ENCODE results near the gene PRKCD.

Gene PRKCD

DNA sequence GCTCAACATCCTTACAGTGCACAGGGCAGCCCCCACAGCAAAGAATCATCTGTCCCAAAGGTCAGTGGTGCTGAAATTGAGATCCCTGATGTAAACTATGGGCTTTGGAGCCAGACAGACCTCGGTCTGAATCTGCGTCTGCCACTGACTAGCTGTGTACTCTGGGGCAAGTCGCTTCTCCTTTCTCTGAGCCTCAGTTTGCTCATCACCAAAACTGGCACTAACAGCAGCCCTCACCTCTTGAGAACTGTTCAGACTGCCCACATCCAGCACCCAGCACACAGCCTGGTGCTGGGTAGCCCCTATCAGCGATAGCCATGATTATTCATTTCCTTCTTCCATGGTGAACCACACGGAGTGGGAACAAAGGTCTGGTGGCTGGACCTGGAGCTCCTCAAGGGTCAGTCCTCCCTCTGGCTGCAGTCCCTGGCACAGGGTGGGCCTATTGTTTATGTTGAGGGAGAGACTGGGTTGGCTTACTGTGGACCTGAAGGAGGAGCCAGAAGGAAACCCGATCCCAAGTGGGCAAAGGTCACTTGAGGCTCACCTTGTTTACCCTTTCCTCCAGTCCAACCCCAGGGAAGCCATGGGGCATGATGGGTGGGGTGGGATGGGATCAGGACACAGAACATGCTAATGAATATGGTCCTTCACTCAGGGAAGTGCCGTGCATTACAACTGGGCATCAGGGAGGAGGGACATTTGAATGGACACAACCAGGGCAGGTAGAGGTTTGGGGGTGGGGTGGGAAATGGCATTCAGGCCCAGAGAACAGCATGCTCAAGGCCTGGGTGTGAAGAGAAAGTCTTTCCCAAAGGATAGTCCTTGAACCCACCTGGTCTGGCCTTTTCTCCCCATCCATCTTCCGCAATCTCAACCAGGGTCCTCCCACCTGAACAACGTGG is 1.6 kb upstream of the PRKCD start:
- H3K27ac ChIP-seq, result peak overlapping the region; percentile 80
- H3K4me3 ChIP-seq (ENCODE audit: low read depth, low read length), result no peak overlapping the region
- no peak for TF ChIP-seq CTCF (IDR thresholded peaks at IDR 0.05)
- no peak overlapping the region for H3K9ac ChIP-seq
- peak overlapping the region; percentile 68 for H2AFZ ChIP-seq
- H3K27me3 ChIP-seq (ENCODE audit: control insufficient read depth, insufficient read depth, low read length), result no peaks in the 10 kb centered on the region
- no peaks in the 10 kb centered on the region for H3K79me2 ChIP-seq
- H3K4me1 ChIP-seq, result peaks cover 43% of the 10 kb centered on the region
- H3K4me2 ChIP-seq (ENCODE audit: low read length), result peak overlapping the region; percentile 18
- no peaks in the 10 kb centered on the region for H3K9me3 ChIP-seq (ENCODE audit: control insufficient read depth, low read length)
- no peaks in the 10 kb centered on the region for H3K36me3 ChIP-seq (ENCODE audit: control insufficient read depth, insufficient read depth, low read length)

DNA sequence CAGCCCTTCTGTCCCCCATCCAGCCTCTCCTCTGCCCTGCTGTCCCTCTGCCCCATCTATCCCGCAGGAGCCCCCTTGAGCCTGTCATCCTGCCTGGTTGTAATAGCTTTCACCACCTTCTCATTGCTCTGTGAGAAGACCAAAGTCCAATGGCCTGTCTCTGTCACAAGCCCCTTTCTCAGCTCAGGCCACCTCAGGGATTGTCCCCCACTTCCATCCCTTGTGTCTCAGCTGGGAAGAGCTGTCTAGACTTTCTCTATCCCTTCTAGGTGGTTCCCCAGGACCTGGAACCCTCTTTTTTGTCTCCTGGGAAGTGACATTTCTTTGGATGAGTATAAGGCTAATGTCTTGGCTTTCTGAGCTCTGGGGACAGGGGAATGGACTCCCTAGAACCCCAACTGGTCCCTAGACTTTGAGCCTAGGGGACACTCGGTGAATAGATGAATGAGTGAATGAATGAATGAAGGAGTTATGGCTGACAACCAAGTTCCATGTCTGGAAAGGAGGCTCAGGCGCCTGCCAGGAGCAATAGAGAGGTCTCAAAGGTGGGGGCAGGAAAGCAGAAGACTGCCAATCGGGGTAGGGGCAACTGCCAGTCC is 849 bp upstream of the PRKCD start:
- H3K4me3 ChIP-seq (ENCODE audit: low read depth, low read length), result peak overlapping the region; percentile 62
- peak overlapping the region; percentile 80 for H2AFZ ChIP-seq
- no peak overlapping the region for H3K9ac ChIP-seq
- no peaks in the 10 kb centered on the region for H3K27me3 ChIP-seq (ENCODE audit: control insufficient read depth, insufficient read depth, low read length)
- no peaks in the 10 kb centered on the region for H3K9me3 ChIP-seq (ENCODE audit: control insufficient read depth, low read length)
- peaks cover 36% of the 10 kb centered on the region for H3K4me1 ChIP-seq
- H3K36me3 ChIP-seq (ENCODE audit: control insufficient read depth, insufficient read depth, low read length), result no peaks in the 10 kb centered on the region
- peak overlapping the region; percentile 80 for H3K27ac ChIP-seq
- no peaks in the 10 kb centered on the region for H3K79me2 ChIP-seq
- H3K4me2 ChIP-seq (ENCODE audit: low read length), result peak overlapping the region; percentile 81
- TF ChIP-seq CTCF (IDR thresholded peaks at IDR 0.05), result no peak

DNA sequence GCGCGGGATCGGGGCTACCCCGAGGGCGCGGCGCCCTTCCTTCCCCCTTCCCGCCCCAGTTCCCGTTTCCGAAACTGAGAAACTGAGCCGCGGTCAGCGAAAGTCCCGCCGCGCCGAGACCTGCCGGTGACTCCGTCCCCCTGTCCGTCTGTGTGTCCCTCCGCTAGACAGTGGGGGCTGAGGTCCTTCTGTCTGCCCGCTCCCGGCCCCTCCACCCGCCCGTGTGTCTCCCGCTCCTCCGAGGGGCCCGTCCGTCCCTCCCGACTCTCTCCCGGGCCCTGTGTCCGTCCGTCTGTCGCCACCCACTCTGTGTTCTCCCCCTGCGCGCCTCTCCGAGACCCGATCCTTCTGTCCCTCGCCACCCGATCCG is 426 bp downstream of the PRKCD start:
- Histone ChIP-seq H3K27me3 (ENCODE audit: control insufficient read depth, insufficient read depth, low read length) (no peaks in the 10 kb centered on the region), H3K27ac (peak overlapping the region; percentile 72), H3K9ac (peak overlapping the region; percentile 33), H3K9me3 (ENCODE audit: control insufficient read depth, low read length) (no peaks in the 10 kb centered on the region), H3K36me3 (ENCODE audit: control insufficient read depth, insufficient read depth, low read length) (no peaks in the 10 kb centered on the region), H3K4me1 (peaks cover 27% of the 10 kb centered on the region), H3K4me3 (ENCODE audit: low read depth, low read length) (peak overlapping the region; percentile 58), H3K79me2 (no peaks in the 10 kb centered on the region), H2AFZ (peak overlapping the region; percentile 75), H3K4me2 (ENCODE audit: low read length) (peak overlapping the region; percentile 84)
- TF ChIP-seq CTCF (IDR thresholded peaks at IDR 0.05), result no peak

GRCh38 chr3:53161820-53162671 is 1.0 kb downstream of the PRKCD start:
- H3K9me3 ChIP-seq (ENCODE audit: control insufficient read depth, low read length), result no peaks in the 10 kb centered on the region
- no peak overlapping the region for H3K9ac ChIP-seq
- peaks cover 29% of the 10 kb centered on the region for H3K4me1 ChIP-seq
- H3K79me2 ChIP-seq, result no peaks in the 10 kb centered on the region
- H3K27ac ChIP-seq, result peak overlapping the region; percentile 72
- H3K4me2 ChIP-seq (ENCODE audit: low read length), result peak overlapping the region; percentile 84
- TF ChIP-seq CTCF (IDR thresholded peaks at IDR 0.05), result no peak
- H2AFZ ChIP-seq, result no peak overlapping the region
- H3K36me3 ChIP-seq (ENCODE audit: control insufficient read depth, insufficient read depth, low read length), result no peaks in the 10 kb centered on the region
- H3K27me3 ChIP-seq (ENCODE audit: control insufficient read depth, insufficient read depth, low read length), result no peaks in the 10 kb centered on the region
- peak overlapping the region; percentile 8 for H3K4me3 ChIP-seq (ENCODE audit: low read depth, low read length)

All from parathyroid adenoma (tissue), 2 donors.